Spleen (tissue), 11 donors: ENCODE results near the gene ATL2. TPM values are rescaled to one million over a fixed set of nuclear protein-coding genes. Genes with fewer than 3 reads are reported as not detected.

Experiments
- DNase-seq: peaks from one replicate; pipeline ENCODE4 v3.0.0-alpha.2; 2020
- H3K27ac ChIP-seq, 8 donors: fragments of 200-600 bp; sonication (generic) in 7 of 8; 1 replicate in 4 of 8; 2 replicates in 4 of 8; pipeline versions ENCODE4 v1.5.0 to v1.8.0; 2016 to 2021; ENCODE audit warnings: inconsistent platforms in 4 of 8, mild to moderate bottlenecking in 4 of 8, moderate library complexity in 1 of 8
- H3K27me3 ChIP-seq, 7 donors: fragments of 200-600 bp; sonication (generic) in 6 of 7; replicated peaks in 1 of 7; 1 replicate in 4 of 7; 2 replicates in 3 of 7; pipeline versions ENCODE4 v1.5.0 to v1.8.0; 2016 to 2021; ENCODE audit warnings: inconsistent platforms in 3 of 7, mild to moderate bottlenecking in 1 of 7
- H3K36me3 ChIP-seq, 6 donors: fragments of 200-600 bp; sonication (generic) in 5 of 6; 1 replicate in 4 of 6; 2 replicates in 2 of 6; pipeline versions ENCODE4 v1.5.0 to v1.8.0; 2016 to 2021; ENCODE audit warnings: inconsistent platforms in 2 of 6
- H3K4me1 ChIP-seq, 6 donors: fragments of 200-600 bp; sonication (generic) in 5 of 6; 1 replicate in 3 of 6; 2 replicates in 3 of 6; pipeline versions ENCODE4 v1.5.0 to v1.8.0; 2016 to 2021; ENCODE audit warnings: inconsistent platforms in 3 of 6
- H3K4me3 ChIP-seq, 8 donors: fragments of 200-600 bp; sonication (generic) in 7 of 8; 1 replicate in 4 of 8; 2 replicates in 4 of 8; pipeline versions ENCODE4 v1.5.0 to v1.8.0; 2016 to 2021; ENCODE audit warnings: inconsistent platforms in 4 of 8, mild to moderate bottlenecking in 4 of 8, moderate library complexity in 2 of 8
- H3K9me3 ChIP-seq, 8 donors: fragments of 200-600 bp; sonication (generic) in 7 of 8; 1 replicate in 4 of 8; 2 replicates in 4 of 8; pipeline versions ENCODE4 v1.5.0 to v1.8.0; 2016 to 2021; ENCODE audit warnings: inconsistent platforms in 4 of 8
- POLR2A ChIP-seq, 3 donors: fragments of 450-650 bp; IDR thresholded peaks; one replicate each; pipeline ENCODE4 v1.5.1; 2017; ENCODE audit warnings: antibody characterized with exemption in 3 of 3, mild to moderate bottlenecking in 1 of 3
- POLR2AphosphoS5 ChIP-seq, 3 donors: sonication (generic); formaldehyde crosslinking; IDR thresholded peaks; one replicate each; pipeline ENCODE4 v1.5.1; 2017; ENCODE audit warnings: antibody characterized with exemption in 3 of 3
- WGBS, 5 donors: extraction: QIAGEN DNeasy Blood & Tissue Kit in 3 of 5; methylation state at CpG; one replicate each; pipeline versions ENCODE4 v1.1.5 to v1.1.7; 2013 to 2018; 5-methylcytosine and 5-hydroxymethylcytosine counted together
- intact Hi-C: fragments of 100-400 bp; cut with DNase I; formaldehyde crosslinking; loops from one replicate; pipeline ENCODE4 v1.15.0; 2023; ENCODE audit warnings: low total_unique reads
- polyA plus RNA-seq, 3 donors: library from polyadenylated mRNA; stranded (reverse); fragments of 200-250 nt; gene quantifications; one replicate each; pipeline ENCODE4 v1.2.1, GENCODE V29; 2013
- total RNA-seq, 7 donors: library from RNA; depleted of rRNA in 3 of 7; stranded (reverse); fragments of >200 nt in 3 of 7; fragmentation: NEBNext Ultra II Directional in 4 of 7; extraction: Animal tissue kit (Norgen Biotek cat#: 25700) in 4 of 7; gene quantifications; one replicate each; pipeline versions ENCODE4 v1.1.0 to v1.2.1, GENCODE V29; 2016 to 2021
- TF ChIP-seq, protein P1 (sequence below), 11 experiments: fragments of 200-600 bp in 7 of 11; fragments of 450-650 bp in 4 of 11; sonication (generic) in 4 of 11; IDR thresholded peaks in 8 of 11; conservative IDR thresholded peaks in 3 of 11; 1 replicate in 7 of 11; 2 replicates in 4 of 11; pipeline versions ENCODE4 v1.4.0 to v1.8.0; 2016 to 2021; ENCODE audit warnings: antibody characterized with exemption in 11 of 11, inconsistent platforms in 4 of 11, mild to moderate bottlenecking in 1 of 11
- donor health status: healthy with polysubstance abuse.
- donor health status: DM: no; HTN: no; CAD: no; lungs with moderate emphysema.
- donor health status: DM: no; HTN: no; CAD: no.
- donor health status: Bipolar disorder and iron deficiency.
- donor health status: healthy.
- donor health status: DM: no; HTN: no; CAD: no.
- donor health status: DM: yes; HTN: yes; CAD: no.

ATL2 gene
- total and polyA plus RNA-seq, 10 donors = 17.5 to 100 (median 64.2) TPM

DNA sequence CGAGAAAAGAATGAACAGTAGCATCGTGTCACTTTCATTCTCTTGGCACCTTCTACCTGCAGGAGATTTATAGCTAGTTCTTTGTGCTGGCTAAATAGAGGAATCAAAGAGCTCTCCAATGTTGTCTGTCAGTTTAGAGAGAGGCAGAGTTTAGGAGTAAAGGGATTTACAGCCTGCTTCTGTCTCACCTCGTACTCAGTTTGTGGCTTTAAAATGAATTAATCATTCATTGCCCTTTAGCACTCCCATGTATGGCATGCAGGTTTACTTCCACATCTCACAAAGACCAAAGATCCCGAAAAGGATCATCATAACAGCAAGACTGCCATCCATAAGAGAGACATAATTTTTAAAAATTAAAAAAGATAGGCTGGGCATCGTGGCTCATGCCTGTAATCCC, 42.4 kb upstream of the ATL2 start:
- no peak for DNase-seq
- TF ChIP-seq, protein P1, sequence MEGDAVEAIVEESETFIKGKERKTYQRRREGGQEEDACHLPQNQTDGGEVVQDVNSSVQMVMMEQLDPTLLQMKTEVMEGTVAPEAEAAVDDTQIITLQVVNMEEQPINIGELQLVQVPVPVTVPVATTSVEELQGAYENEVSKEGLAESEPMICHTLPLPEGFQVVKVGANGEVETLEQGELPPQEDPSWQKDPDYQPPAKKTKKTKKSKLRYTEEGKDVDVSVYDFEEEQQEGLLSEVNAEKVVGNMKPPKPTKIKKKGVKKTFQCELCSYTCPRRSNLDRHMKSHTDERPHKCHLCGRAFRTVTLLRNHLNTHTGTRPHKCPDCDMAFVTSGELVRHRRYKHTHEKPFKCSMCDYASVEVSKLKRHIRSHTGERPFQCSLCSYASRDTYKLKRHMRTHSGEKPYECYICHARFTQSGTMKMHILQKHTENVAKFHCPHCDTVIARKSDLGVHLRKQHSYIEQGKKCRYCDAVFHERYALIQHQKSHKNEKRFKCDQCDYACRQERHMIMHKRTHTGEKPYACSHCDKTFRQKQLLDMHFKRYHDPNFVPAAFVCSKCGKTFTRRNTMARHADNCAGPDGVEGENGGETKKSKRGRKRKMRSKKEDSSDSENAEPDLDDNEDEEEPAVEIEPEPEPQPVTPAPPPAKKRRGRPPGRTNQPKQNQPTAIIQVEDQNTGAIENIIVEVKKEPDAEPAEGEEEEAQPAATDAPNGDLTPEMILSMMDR (IDR thresholded peaks at IDR 0.05 in 8 of 11, conservative IDR thresholded peaks at IDR 0.05 in 3 of 11) = no peak
- no peak for TF ChIP-seq POLR2AphosphoS5 (IDR thresholded peaks at IDR 0.05)
- TF ChIP-seq POLR2A (IDR thresholded peaks at IDR 0.05) = no peak
- Histone ChIP-seq H3K9me3 (no peaks in the 10 kb centered on the region), H3K4me3 (no peak overlapping the region), H3K36me3 (no peaks in the 10 kb centered on the region), H3K4me1 (no peaks in the 10 kb centered on the region), H3K27ac (no peak overlapping the region), H3K27me3 (peaks cover 0 to 9% (median 0%) of the 10 kb centered on the region in 7 donors)
- WGBS, 5 donors = 72 to 88% (median 84%) methylated on average over 5 of the region's 5 CpGs
- intact Hi-C loops = no loop called here

DNA sequence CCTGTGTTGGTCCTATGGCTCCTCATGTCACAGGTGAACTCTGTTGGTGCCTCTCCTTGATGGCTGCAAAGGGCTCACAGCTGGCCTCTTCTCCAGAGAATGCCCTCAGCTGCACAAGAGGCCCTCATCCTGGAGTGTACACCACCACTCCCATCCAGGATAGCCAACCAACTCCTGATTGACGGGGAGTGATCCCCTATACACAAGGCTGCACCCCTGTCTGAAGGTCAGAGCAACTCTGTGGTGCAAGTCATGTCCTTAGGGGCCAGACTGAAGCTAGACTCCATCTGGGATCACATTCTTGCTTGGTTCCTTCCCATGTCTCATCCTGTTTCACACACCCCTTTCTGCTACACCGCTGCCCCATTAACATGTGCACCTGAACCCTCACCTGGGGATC, 41.7 kb upstream of the ATL2 start:
- intact Hi-C loops = no loop called here
- 91 to 100% (median 94%) methylated on average over 1 to 2 of the region's 2 CpGs for WGBS, 5 donors

GRCh38 chr2:38417745-38418689, 40.9 kb upstream of the ATL2 start:
- no peak overlapping the region for H3K27ac ChIP-seq
- no peak for DNase-seq
- TF ChIP-seq POLR2A (IDR thresholded peaks at IDR 0.05) = no peak
- TF ChIP-seq, protein P1 (IDR thresholded peaks at IDR 0.05 in 8 of 11, conservative IDR thresholded peaks at IDR 0.05 in 3 of 11) = no peak
- no peak for TF ChIP-seq POLR2AphosphoS5 (IDR thresholded peaks at IDR 0.05)
- peaks cover 0 to 9% (median 0%) of the 10 kb centered on the region in 7 donors for H3K27me3 ChIP-seq
- peaks cover 0 to 11% (median 3%) of the 10 kb centered on the region in 8 donors for H3K9me3 ChIP-seq
- intact Hi-C loops = no loop called here
- no peaks in the 10 kb centered on the region for H3K36me3 ChIP-seq
- no peak overlapping the region for H3K4me3 ChIP-seq
- no peaks in the 10 kb centered on the region for H3K4me1 ChIP-seq
- 71 to 84% (median 75%) methylated on average over 7 of the region's 7 CpGs for WGBS, 5 donors

More for the DNA sequence above, 41.7 kb upstream of the ATL2 start:
- no peaks in the 10 kb centered on the region for H3K4me1 ChIP-seq
- no peak overlapping the region for H3K4me3 ChIP-seq
- peaks cover 0 to 3% (median 0%) of the 10 kb centered on the region in 8 donors for H3K9me3 ChIP-seq
- no peak for DNase-seq
- H3K27ac ChIP-seq = no peak overlapping the region
- H3K36me3 ChIP-seq = no peaks in the 10 kb centered on the region
- no peak for TF ChIP-seq POLR2AphosphoS5 (IDR thresholded peaks at IDR 0.05)
- TF ChIP-seq, protein P1 (IDR thresholded peaks at IDR 0.05 in 8 of 11, conservative IDR thresholded peaks at IDR 0.05 in 3 of 11) = no peak
- TF ChIP-seq POLR2A (IDR thresholded peaks at IDR 0.05) = no peak
- H3K27me3 ChIP-seq = peaks cover 0 to 9% (median 0%) of the 10 kb centered on the region in 7 donors
